Ammon's horn (tissue), 1 donor: ENCODE results near the gene ANAPC4.
A peak's percentile ranks its signal among the peaks of the same experiment; 100 is the strongest.
"Not testable (repeated sequence)": the region's sequence is repeated elsewhere in the genome, so short reads cannot be mapped to it uniquely, and the experiment has no call there.

Experiments
- DNase-seq: peaks from one replicate; pipeline ENCODE4 v3.0.0-alpha.2; 2016; ENCODE audit warnings: low spot score

The ANAPC4 gene, protein sequence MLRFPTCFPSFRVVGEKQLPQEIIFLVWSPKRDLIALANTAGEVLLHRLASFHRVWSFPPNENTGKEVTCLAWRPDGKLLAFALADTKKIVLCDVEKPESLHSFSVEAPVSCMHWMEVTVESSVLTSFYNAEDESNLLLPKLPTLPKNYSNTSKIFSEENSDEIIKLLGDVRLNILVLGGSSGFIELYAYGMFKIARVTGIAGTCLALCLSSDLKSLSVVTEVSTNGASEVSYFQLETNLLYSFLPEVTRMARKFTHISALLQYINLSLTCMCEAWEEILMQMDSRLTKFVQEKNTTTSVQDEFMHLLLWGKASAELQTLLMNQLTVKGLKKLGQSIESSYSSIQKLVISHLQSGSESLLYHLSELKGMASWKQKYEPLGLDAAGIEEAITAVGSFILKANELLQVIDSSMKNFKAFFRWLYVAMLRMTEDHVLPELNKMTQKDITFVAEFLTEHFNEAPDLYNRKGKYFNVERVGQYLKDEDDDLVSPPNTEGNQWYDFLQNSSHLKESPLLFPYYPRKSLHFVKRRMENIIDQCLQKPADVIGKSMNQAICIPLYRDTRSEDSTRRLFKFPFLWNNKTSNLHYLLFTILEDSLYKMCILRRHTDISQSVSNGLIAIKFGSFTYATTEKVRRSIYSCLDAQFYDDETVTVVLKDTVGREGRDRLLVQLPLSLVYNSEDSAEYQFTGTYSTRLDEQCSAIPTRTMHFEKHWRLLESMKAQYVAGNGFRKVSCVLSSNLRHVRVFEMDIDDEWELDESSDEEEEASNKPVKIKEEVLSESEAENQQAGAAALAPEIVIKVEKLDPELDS

DNA sequence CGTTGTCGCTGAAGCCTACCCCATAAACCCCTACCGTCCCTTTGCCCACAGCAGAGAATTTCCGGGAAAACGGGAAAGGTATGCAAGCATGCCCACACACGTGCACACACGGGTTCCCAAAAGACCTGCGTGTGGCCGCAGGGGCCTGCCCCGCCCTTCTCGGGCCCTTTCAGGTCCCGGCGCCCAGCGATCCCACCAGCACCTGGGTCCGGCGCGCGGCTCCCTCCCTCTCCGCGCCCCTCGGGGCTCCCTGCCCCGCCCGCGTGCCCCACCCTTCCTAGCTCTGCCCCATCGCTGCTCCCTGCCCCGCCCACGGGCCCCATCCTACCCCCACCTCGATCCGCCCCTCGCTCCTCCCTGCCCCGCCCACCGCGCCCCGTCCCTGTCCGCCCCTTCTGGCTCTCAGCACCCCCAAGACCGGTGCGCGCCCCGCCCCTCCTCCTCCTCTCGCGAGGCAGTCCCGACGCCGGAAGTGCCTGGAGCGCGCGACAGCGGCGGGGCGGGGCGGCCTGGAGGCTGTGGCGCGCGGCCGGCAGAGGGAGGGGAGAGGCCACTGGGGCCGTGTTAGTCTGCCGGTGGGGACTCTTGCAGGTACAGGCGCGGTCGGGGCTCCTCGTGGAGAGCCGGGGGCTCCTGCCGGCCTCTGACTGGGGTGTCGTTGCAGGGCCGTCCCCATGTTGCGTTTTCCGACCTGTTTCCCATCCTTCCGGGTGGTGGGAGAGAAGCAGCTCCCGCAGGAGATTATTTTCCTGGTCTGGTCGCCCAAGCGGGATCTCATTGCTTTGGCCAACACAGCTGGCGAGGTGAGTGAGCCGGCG, at the start of gene ANAPC4:
ANAPC4 (plus strand) TSS at position 510 of the 818 bp plus-strand sequence; CDS start at position 675, 165 bp downstream.
- DNase-seq: peak; percentile 93

DNA sequence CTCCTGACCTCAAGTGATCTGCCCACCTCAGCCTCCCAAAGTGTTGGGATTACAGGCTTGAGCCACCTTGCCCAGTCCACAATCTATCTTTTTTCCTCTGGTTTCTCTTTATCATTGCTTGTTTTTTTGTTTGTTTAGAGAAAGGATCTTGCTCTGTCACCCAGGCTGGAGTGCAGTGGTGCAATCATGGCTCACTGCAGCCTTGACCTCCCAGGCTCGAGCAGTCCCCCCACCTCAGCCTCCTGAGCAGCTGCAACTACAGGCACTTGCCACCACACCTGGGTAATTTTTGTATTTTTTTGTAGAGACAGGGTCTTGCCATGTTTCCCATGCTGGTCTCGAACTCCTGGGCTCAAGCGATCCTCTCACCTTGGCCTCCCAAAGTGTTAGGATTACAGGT, 48.6 kb upstream of the ANAPC4 start:
- not testable (repeated sequence) for DNase-seq

DNA sequence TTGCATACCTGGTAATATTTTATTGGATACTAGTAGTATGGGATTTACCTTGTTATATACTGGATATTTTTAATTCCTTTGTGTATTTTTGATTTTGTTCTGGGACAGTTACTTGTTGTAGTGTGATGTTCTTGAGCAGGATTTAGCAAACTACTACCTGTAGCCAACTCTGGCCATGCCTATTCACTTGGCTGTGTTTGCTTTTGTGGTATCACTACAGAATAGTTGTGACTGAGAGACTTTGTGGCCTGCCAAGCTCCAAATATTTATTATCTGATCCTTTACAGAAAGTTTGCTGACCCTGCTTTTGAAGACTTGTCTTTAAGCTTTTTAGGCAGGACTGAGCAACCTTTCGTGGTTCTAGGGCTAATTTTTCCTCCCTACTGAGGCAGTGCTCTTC, 46.7 kb upstream of the ANAPC4 start:
- no peak for DNase-seq

- no peak for DNase-seq
Observed at GRCh38 chr4:25330905-25331808, 45.9 kb upstream of the ANAPC4 start.

- DNase-seq: no peak
Observed at GRCh38 chr4:25343671-25344070, 33.4 kb upstream of the ANAPC4 start.

DNA sequence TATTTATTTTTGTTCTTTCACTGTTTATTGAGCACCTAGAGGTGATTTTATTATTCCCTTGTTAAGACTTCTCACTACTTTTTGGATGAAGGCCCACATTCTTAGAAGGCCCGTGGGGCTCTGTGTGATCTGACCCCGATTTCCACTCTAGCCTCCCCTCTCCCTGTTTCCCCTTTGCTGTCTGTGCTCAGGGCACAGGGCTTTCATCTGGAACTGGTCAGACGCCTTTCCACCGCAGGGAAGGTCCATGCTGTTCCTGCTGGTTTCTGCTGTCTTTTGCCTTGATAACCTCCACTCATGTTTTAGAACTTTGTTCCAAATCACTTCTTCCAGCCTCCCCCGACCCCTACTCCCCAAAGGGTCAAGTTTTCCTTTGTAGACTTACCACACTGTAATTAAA, 31.3 kb upstream of the ANAPC4 start:
- DNase-seq: no peak

DNA sequence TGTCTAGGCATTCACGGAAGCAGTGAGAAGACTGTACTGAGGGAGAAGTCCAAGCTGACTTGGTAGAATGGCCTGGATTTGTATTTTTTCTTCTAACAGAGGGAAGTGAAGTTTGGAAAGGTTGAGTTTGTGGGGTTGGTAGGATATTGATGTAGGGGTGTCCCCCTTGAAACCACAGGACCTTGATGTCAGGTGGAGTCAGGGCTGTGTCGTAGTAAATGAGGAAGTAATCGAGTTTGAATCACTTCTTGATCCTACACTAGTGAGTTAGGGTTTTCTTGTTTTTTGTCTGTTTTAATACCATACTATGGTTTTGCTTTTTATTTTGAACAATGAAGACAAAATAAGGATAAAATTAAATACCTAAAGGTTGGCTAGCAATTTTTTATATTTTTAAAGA, 30.1 kb upstream of the ANAPC4 start:
- no peak for DNase-seq

DNA sequence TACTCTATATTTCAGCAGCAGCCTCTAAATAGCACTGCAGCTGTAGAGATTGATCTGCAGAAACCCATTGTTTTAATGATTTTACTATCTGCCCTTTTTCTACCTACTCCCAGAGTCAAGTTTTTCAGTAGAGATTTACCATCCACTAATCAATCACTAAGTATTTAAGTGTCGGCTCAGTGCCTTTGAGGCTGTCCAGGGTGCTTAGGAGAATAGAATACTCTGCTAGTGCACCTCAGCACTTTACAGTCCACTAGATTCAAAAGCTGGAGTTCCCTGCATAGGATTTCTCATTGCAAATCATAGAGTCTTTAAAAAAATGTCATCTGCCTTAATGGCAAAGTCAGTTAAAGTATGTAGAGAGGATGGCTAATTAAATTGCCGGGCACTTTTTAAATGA, 29.6 kb upstream of the ANAPC4 start:
- DNase-seq: no peak

DNA sequence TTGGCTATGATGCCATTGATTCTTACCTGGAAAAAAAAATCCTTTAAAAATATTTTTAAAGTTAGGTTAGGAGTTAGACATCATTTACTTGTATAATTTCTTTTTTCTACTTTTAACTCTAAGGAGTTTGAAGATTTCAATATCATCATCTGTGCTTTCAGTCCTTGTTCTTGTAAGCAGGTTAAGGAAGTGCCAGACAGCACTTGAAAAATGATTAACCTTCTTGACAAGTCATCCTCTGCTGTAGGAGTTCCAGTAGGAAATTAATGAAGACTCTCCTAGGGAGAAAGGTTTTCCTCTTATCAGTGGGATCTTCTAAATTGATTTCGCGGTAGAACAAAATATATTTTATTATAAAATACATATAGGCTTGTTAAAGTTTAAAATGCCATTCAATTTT, 29.1 kb upstream of the ANAPC4 start:
- DNase-seq: no peak

GRCh38 chr4:25350561-25350960, 26.5 kb upstream of the ANAPC4 start:
- no peak for DNase-seq

DNA sequence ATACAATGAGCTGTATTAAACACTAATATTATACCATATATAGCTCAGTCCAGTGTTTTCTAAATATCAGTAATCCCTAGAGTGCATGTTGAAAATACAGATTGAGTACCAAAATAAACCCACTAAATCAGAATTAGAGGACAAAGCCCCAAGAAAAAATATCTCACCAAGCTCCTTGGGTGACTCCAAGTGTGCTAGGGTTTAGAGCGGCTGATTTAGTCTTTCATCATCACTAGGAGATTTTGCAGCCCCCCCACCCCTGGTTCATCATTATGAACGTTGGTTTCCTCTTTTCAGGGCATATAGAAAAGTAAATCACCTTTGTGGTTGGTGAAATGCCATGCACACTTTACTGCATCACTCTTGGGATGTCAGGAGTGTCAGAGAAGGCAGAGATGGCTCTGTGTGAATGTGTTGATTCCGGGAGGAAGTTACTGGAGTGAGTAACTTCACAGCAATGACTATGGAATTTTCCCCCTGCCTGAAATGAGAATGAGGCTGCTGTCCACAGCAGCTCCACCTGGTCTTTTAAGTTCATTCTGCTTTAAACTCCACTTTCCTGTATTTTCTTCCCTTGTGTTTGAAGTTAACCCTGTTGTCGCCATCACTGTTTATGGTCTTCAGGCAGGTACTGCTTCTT, 25.2 kb upstream of the ANAPC4 start:
- no peak for DNase-seq

- no peak for DNase-seq
Observed at GRCh38 chr4:25356068-25356467, 21.0 kb upstream of the ANAPC4 start.

DNA sequence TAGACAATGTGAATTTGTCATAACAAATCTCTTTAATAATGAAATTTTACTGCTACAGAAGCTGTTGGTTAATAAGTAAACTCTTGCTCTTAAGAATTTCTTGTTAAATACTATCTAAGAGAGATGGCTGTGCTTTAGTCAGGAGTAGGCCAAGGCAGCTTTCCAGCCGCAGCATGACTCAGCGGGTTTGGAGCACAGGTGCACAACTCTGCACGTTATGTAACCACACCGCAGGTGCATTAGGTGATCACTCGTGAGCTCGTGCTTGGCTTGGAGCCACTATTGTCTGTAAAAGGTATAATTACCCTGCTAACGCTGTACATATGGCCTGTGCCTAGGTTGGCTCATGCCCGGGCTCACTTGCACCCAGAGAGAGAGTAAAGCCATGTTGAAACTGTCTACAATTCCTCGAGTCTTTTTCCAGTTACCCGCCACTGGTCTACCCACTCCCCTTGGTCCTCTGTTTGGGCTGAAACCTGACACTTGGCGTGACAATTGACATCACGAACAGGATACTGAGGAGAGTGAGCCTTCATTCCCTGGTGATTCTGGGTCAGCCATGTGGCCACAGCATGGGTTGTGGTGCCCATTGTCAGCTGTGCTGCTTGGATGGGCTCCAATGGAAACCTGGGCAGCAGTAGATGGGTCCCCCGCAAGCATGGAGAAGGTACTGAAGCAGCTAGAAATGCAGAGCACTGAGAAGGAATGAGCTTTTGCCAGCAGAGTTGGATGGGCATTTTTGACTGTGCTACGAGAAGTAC, 18.4 kb upstream of the ANAPC4 start:
- no peak for DNase-seq

DNA sequence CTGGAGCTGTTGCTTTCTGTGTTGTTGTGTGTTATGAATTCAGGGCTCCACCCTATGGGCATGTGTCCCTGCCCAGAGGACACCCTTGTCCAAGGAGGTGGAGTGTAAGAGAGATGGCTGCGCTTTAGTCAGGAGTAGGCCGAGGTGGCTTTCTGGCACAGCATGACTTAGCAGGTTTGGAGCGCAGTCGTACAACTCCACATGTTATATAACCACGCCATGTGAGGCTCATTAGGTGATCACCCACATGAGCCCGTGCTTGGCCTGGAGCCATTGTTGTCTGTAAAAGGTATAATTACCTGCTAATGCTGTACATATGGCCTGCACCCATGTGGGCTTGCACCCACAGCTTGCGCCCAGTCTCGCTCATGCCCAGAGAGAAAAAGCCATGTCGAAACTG, 15.8 kb upstream of the ANAPC4 start:
- no peak for DNase-seq

DNA sequence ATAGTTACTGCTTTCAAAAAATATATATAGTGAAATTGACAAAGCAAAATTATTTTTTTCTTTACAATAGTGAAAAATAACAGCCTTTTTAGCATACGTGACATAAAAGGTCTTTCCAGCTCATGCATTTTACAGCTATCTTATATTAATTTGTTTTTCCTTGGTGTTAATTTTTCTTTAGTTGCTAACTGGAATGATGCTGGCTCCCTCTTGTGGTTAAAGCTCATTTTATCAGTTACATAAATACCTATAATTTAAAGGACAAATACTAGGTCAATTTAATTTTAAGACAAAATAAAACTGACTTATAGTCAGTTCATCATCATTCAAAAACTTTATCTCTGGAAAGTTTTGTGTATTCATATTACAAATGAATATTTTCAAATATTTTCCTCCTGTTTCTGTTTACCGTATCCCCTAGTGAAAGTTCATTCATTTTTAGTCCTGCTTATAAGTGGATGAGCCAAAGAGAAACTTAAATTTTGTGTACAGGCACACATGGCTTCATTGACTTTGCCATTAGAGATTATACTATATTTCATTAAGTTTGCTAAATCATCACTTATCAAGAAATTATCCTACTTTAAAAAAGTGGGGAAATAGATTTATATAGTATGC, 9.9 kb upstream of the ANAPC4 start:
- DNase-seq: peak; percentile 50

GRCh38 chr4:25367877-25368276, 9.2 kb upstream of the ANAPC4 start:
- DNase-seq: no peak

- DNase-seq: no peak
Observed at GRCh38 chr4:25368315-25368714, 8.7 kb upstream of the ANAPC4 start.

- no peak for DNase-seq
Observed at GRCh38 chr4:25370242-25370641, 6.8 kb upstream of the ANAPC4 start.

DNA sequence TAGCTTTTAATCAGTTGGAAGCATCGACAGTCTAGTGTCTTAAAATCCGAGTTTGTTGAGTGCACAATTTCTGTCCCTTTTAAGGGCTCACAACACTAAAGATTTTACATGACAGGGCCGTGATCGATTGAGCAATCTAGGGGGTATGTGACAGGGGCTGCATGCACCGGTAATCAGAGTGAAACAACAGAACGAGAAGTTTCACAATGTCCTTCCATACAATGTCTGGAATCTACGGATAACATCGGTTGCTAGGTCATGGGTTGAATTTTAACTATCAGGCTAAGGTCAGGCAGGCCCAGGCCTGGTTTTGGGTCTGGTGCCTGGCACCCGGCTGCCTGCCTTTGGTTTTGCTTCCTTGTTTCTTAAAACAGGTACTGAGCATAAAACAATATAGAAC, 4.5 kb upstream of the ANAPC4 start:
- DNase-seq: not testable (repeated sequence)
